ENCODE measurements around the gene RNU6-7.

RNU6-7 gene

GRCh38 chr14:32205984-32206383 is 4.1 kb downstream of the RNU6-7 start:
- no peak for DNase-seq

GRCh38 chr14:32206552-32206951 is 4.7 kb downstream of the RNU6-7 start:
- no peak for DNase-seq

DNA sequence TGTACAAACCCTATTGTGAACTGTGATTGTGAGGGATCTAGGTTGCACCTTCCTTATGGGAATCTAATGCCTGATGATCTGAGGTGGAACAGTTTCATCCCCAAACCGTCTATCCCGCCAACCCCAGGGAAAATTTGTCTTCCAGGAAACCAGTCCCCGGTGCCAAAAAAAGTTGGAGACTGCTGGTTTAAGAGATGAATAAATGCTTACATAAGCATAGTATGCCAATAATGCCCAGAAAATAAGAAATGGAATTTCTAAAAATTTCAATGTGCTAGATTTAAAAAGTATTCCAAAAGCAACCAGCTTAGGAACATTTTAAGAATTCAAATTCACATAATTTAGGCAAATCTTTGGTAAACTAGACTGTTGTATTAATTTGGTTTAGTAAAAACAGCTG is 6.6 kb downstream of the RNU6-7 start:
- DNase-seq = no peak

DNA sequence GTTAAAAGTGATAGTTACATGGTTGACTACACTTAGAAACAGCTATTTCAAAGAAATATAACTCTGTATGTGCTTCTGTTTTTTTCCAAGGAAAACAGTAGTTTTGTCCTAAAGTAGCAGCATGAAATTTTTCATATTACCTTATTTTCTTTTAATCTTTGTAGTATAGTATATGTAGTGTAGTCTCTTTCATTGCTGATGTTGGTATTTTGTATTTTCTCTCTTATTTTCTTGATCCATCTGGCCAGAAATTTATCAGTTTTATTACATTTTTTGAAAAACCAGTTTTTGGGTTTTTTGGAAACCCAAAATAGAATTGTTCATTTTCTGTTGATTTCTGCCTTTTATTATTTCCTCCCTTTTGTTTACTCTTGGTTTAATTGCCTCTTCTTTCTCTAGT is 7.6 kb downstream of the RNU6-7 start:
- no peak for DNase-seq

GRCh38 chr14:32211068-32211404 is 9.2 kb downstream of the RNU6-7 start:
- no peak for DNase-seq

DNA sequence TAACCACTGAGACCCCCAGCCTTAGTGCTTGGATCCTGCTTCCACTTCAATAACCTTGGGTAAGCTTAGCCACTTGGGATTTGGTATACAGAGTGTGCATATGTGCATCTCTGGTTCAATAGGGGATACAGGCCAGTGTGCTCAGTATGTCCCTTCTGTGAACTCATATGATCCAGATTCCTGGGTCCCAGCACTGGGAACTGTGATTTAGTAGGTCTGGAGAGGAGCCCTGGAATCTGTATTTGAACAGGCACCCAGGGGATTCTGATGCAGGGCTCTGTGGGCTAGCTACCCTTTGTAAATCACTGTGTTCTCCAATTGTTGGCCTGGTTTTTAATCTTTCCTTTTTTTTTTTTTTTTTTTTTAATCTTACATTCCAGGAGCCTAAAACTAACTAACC is 11.0 kb downstream of the RNU6-7 start:
- DNase-seq = no peak

DNA sequence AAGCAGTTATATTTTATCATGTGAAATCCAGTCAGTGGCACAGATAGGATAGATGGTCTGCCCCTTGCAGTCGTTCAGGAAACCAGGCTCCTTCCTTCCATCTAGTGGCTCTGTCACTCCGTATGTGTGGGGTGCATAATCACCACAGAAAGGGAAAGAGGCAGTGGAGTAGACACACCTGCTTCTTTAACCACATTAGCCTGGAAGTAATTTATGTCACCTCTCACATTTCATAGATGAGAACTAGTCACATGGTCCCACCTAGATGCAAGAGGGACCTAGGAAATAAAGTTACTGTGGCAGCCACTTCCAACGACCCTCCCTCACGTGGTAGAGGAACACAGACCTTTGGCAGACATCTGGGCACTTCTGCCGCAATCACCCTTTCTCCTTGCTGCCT is 15.5 kb downstream of the RNU6-7 start:
- DNase-seq = no peak

DNA sequence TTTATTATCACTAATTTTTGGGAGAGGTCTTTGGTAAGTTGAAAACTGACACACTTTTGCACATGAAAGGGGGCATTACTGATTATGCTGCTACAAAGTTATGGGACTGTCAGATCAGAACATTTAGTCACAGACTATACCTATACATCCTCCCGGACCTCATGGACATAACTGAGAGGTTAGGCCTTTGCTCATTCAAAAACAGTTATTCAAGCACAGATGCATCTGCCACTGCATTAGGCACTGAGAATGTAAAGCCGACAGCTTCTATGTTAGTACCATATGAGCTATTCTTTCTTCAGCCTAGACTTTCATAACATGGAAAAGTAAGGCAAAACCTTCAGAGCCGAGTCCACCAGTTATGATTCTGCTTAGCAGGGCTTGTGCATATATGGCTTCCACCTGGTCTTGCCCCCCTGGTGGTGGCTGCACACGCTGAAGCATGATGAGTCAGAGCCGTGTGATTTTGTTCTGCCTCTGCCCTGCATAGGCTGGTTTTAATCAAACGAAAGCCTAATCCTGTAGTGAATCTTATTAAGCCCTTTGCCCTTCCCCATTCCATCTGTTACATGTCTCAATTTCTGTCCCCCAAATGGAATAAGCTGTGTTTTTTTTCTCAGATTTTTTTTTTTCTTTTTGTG is 23.0 kb downstream of the RNU6-7 start:
- DNase-seq = no peak

- DNase-seq = no peak
Measured at GRCh38 chr14:32225378-32225920, 23.6 kb downstream of the RNU6-7 start.

GRCh38 chr14:32226056-32226455 is 24.2 kb downstream of the RNU6-7 start:
- no peak for DNase-seq

GRCh38 chr14:32230181-32230580 is 28.3 kb downstream of the RNU6-7 start:
- DNase-seq = no peak

- DNase-seq = no peak
Measured at GRCh38 chr14:32230695-32231280, 28.9 kb downstream of the RNU6-7 start.

DNA sequence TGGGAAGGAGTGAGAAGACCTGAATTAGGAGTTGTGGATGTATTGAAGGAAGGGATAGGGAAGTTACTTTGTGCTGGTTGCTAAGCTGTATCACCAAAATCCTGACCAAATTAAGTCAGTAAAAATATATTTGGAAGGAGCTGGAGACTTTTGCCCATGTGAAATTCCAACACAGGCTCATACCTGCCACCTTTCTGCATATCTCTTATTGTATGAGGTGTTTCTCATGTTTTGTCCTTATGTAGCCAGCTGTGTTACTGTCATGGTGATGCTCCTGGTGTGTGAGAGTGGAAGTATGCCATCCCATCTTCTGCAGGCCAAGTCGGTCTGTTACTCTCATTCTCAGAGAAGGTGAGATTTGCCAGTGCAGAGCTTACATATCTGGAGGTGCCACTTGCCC is 30.6 kb downstream of the RNU6-7 start:
- DNase-seq = no peak

- no peak for DNase-seq
Measured at GRCh38 chr14:32233260-32233659, 31.4 kb downstream of the RNU6-7 start.

GRCh38 chr14:32244404-32244803 is 42.6 kb downstream of the RNU6-7 start:
- DNase-seq = no peak

GRCh38 chr14:32246751-32247150 is 44.9 kb downstream of the RNU6-7 start:
- no peak for DNase-seq

DNA sequence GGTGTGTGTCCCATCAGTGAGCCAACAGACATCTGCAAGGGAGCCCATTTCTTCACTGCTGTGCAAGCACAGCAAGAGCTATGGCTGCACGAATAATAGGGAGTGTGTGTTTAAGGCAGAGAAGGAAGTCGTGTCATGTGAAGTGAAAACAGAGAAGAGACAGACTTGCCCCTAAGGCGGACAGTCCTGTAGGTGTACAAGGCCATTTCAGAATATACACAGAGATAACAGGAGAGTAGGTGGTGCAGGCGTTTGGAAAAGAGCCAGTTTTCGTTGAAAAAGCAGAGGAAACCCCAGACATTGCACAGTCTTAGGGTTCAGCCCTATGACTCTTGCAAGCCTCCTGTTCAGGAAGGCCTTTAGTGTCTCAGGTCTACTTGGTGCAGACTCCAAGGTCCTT is 47.5 kb downstream of the RNU6-7 start:
- DNase-seq = no peak

DNA sequence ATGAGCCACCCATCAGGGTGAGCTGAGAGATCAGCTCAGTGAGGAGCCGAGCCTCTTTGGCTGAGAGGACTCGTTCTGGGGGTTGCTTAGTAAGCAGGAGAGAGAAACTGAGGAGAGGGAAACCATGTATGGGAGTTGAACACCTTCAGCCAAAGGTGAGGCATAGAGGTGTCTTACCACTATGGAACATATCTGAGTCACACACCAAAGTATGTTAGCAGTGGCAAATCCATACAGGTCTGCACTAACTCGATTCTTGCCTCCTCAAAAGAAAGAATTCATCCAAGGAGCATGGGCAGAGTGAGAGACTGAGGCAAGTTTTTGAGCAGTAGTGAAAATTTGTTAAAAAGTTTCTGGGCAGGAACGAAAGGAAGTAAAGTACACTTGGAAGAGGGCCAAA is 47.9 kb downstream of the RNU6-7 start:
- DNase-seq = no peak

- no peak for DNase-seq
Measured at GRCh38 chr14:32250681-32251080, 48.8 kb downstream of the RNU6-7 start.

DNA sequence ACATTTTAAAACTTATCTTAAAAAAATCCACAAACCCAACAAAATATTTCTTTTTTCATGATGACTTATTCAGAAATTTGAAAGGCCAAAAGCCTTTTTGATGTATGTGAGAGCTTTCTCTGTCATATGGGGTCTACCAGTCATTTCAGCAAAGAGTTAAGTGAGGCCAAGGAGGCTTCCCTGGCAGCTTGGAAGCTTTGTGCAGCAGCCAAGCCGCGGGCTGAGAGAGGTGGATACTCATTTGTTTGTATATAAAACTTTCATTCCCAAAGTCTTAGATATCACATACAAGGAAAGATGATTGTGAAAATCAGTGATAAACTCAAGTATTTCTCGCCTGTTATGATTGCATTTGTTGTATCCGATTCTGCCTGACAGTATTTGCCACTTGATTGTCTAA is 49.7 kb downstream of the RNU6-7 start:
- DNase-seq = no peak
